D341Med (cell line): ENCODE results near the gene CBY3.
"Not testable (repeated sequence)": the region's sequence is repeated elsewhere in the genome, so short reads cannot be mapped to it uniquely, and the experiment has no call there.

Experiments
- DNase-seq: peaks from one replicate; pipeline ENCODE4 v3.0.0; 2012; ENCODE audit warnings: low spot score

Gene CBY3

GRCh38 chr5:179668391-179668790 lies 12.4 kb downstream of the CBY3 start:
- DNase-seq: no peak

- not testable (repeated sequence) for DNase-seq
These were observed 19.2 kb downstream of the CBY3 start for GRCh38 chr5:179661647-179662046.

- DNase-seq: not testable (repeated sequence)
These were observed 22.5 kb downstream of the CBY3 start for GRCh38 chr5:179658179-179658856.

- DNase-seq: not testable (repeated sequence)
These were observed 23.3 kb downstream of the CBY3 start for GRCh38 chr5:179657302-179658178.

GRCh38 chr5:179653135-179653534 lies 27.7 kb downstream of the CBY3 start:
- DNase-seq: not testable (repeated sequence)

GRCh38 chr5:179650245-179650644 lies 30.6 kb downstream of the CBY3 start:
- not testable (repeated sequence) for DNase-seq

- DNase-seq: not testable (repeated sequence)
These were observed 31.6 kb downstream of the CBY3 start for GRCh38 chr5:179649166-179649703.

GRCh38 chr5:179648410-179648809 lies 32.4 kb downstream of the CBY3 start:
- no peak for DNase-seq

- DNase-seq: not testable (repeated sequence)
These were observed 36.1 kb downstream of the CBY3 start for GRCh38 chr5:179644766-179645165.

GRCh38 chr5:179643141-179643920 lies 37.5 kb downstream of the CBY3 start:
- DNase-seq: not testable (repeated sequence)

GRCh38 chr5:179642626-179643025 lies 38.2 kb downstream of the CBY3 start:
- not testable (repeated sequence) for DNase-seq

- not testable (repeated sequence) for DNase-seq
These were observed 39.1 kb downstream of the CBY3 start for GRCh38 chr5:179641745-179642144.

GRCh38 chr5:179639296-179639695 lies 41.5 kb downstream of the CBY3 start:
- not testable (repeated sequence) for DNase-seq

- DNase-seq: not testable (repeated sequence)
These were observed 46.3 kb downstream of the CBY3 start for GRCh38 chr5:179634370-179635172.

GRCh38 chr5:179633501-179634369 lies 47.1 kb downstream of the CBY3 start:
- not testable (repeated sequence) for DNase-seq
